GM12878 (cell line): ENCODE data around the gene BMERB1. TPM values are rescaled to one million over a fixed set of nuclear protein-coding genes. Genes with fewer than 3 reads are reported as not detected.

Source experiments
- ATAC-seq: fragments of 200-7000 bp; cut with Tn5 transposase; 3 replicates; pipeline ENCODE4 v1.9.1; 2020; ENCODE audit warnings: mild to moderate bottlenecking, moderate library complexity
- BruUV-seq: library from RNA; stranded (reverse); fragments of 400-500 nt; replicated peaks from 2 replicates; lab custom pipeline; 2021; lab: Mats Ljungman, UMichigan
- CTCF ChIA-PET: fragments of 300-600 bp; sonication (Branson Sonifier 250); formaldehyde crosslinking; extraction: SDS; loops from one replicate; lab custom pipeline; 2021; ENCODE audit warnings: inconsistent platforms; lab: Yijun Ruan, JAX
- POLR2A ChIA-PET: fragments of 350-600 bp; formaldehyde crosslinking; extraction: SDS; loops from one replicate; lab custom pipeline; 2021; ENCODE audit warnings: inconsistent platforms; lab: Charles Lee
- RAD21 ChIA-PET: fragments of 300-600 bp; sonication (Branson Sonifier 250); formaldehyde crosslinking; loops from one replicate; lab custom pipeline; 2023; ENCODE audit warnings: antibody characterized with exemption; ENCODE audit not compliant: unreplicated experiment; lab: Charles Lee
- SMC1A ChIA-PET: fragments of 300-600 bp; sonication (Branson Sonifier 250); formaldehyde crosslinking; loops from one replicate; lab custom pipeline; 2023; ENCODE audit not compliant: unreplicated experiment, uncharacterized antibody; lab: Charles Lee
- DNase-seq: peaks from one replicate; pipeline ENCODE4 v3.0.0-alpha.2; 2011; ENCODE audit warnings: low read depth, low spot score
- FAIRE-seq: peaks from 3 replicates; lab custom pipeline; 2011; peaks lifted over from hg19 to GRCh38; lab: Jason Lieb, UNC
- H2AFZ ChIP-seq: 2 replicates; pipeline ENCODE4 v1.6.0; 2011; ENCODE audit warnings: low read depth, low read length, control low read depth; ENCODE audit not compliant: control insufficient read depth
- H3K27ac ChIP-seq: 2 replicates; pipeline ENCODE4 v1.5.1; 2011; ENCODE audit warnings: control low read depth; ENCODE audit not compliant: control insufficient read depth, insufficient read depth
- H3K27me3 ChIP-seq, 2 experiments: replicated peaks in 1 of 2; 2 replicates each; pipeline versions ENCODE4 v1.6.0 to v1.6.1; 2011; ENCODE audit warnings: low read length in 1 of 2; ENCODE audit not compliant: control insufficient read depth in 2 of 2, insufficient read depth in 2 of 2
- H3K36me3 ChIP-seq, 2 experiments: 2 replicates each; pipeline ENCODE4 v1.5.1; 2011; ENCODE audit warnings: low read length in 1 of 2; ENCODE audit not compliant: control insufficient read depth in 2 of 2, insufficient read depth in 2 of 2
- H3K4me1 ChIP-seq: 2 replicates; pipeline ENCODE4 v1.6.1; 2011; ENCODE audit warnings: mild to moderate bottlenecking, low read length, moderate library complexity, mixed read lengths; ENCODE audit not compliant: control insufficient read depth, insufficient read depth
- H3K4me2 ChIP-seq: 2 replicates; pipeline ENCODE4 v1.6.0; 2011; ENCODE audit warnings: control low read depth; ENCODE audit not compliant: control insufficient read depth, insufficient read depth
- H3K4me3 ChIP-seq: fragments of 200-600 bp; sonication (generic); 2 replicates; pipeline ENCODE4 v1.5.1; 2016
- H3K79me2 ChIP-seq: 2 replicates; pipeline ENCODE4 v1.6.0; 2011; ENCODE audit warnings: low read length; ENCODE audit not compliant: control insufficient read depth, insufficient read depth
- H3K9ac ChIP-seq: 2 replicates; pipeline ENCODE4 v1.8.0; 2011; ENCODE audit warnings: low read length, control low read depth, mixed read lengths; ENCODE audit not compliant: control insufficient read depth, insufficient read depth
- H3K9me3 ChIP-seq: replicated peaks from 3 replicates; pipeline ENCODE4 v1.5.1; 2011; ENCODE audit warnings: mild to moderate bottlenecking, low read length; ENCODE audit not compliant: control insufficient read depth, insufficient read depth
- H4K20me1 ChIP-seq: 2 replicates; pipeline ENCODE4 v1.6.0; 2011; ENCODE audit not compliant: control insufficient read depth, insufficient read depth
- ASH2L ChIP-seq: fragments of 300-600, 200-600 bp; sonication (generic); IDR thresholded peaks from 2 replicates; pipeline ENCODE4 v1.6.1; 2017; ENCODE audit warnings: low read depth, mild to moderate bottlenecking, borderline replicate concordance
- BRCA1 ChIP-seq: IDR thresholded peaks from 2 replicates; pipeline ENCODE4 v1.6.1; 2011; ENCODE audit warnings: low read depth, low read length, improper control_type of control experiment
- CBFB ChIP-seq: IDR thresholded peaks from 2 replicates; pipeline ENCODE4 v1.6.1; 2016; ENCODE audit warnings: antibody characterized with exemption, low read depth
- CEBPB ChIP-seq, 2 experiments: fragments of 150-350 bp in 1 of 2; IDR thresholded peaks; 2 replicates each; pipeline ENCODE4 v1.6.1; 2012 to 2014; ENCODE audit warnings: low read depth in 2 of 2, low read length in 2 of 2, borderline replicate concordance in 1 of 2, inconsistent platforms in 1 of 2
- EGR1 ChIP-seq, 2 experiments: IDR thresholded peaks; 1 replicate in 1 of 2; 2 replicates in 1 of 2; pipeline ENCODE4 v1.6.1; 2011 to 2012; ENCODE audit warnings: low read depth in 2 of 2, low read length in 2 of 2, borderline replicate concordance in 1 of 2, mild to moderate bottlenecking in 1 of 2, moderate library complexity in 1 of 2
- FOXM1 ChIP-seq: IDR thresholded peaks from 2 replicates; pipeline ENCODE4 v1.6.1; 2012; ENCODE audit warnings: low read depth, mild to moderate bottlenecking, inconsistent platforms, low read length, moderate library complexity
- GATAD2B ChIP-seq: fragments of 450-650 bp; conservative IDR thresholded peaks from 2 replicates; pipeline ENCODE4 v1.6.1; 2017; ENCODE audit warnings: low read depth, mild to moderate bottlenecking, moderate library complexity
- HCFC1 ChIP-seq: fragments of 150-350 bp; IDR thresholded peaks from 2 replicates; pipeline ENCODE4 v1.6.1; 2014; ENCODE audit warnings: low read length
- MLLT1 ChIP-seq: fragments of 450-650 bp; IDR thresholded peaks from 2 replicates; pipeline ENCODE4 v1.6.1; 2016; ENCODE audit warnings: mild to moderate bottlenecking
- MTA3 ChIP-seq: IDR thresholded peaks from 2 replicates; pipeline ENCODE4 v1.6.1; 2012; ENCODE audit warnings: low read length, inconsistent platforms, borderline replicate concordance
- NBN ChIP-seq: fragments of 450-650 bp; IDR thresholded peaks from 2 replicates; pipeline ENCODE4 v1.6.1; 2016
- NFIC ChIP-seq: IDR thresholded peaks from 2 replicates; pipeline ENCODE4 v1.6.1; 2012; ENCODE audit warnings: low read depth, mild to moderate bottlenecking, inconsistent platforms, low read length, moderate library complexity
- RFX5 ChIP-seq: IDR thresholded peaks from 2 replicates; pipeline ENCODE4 v1.6.1; 2011; ENCODE audit warnings: low read depth, low read length, improper control_type of control experiment
- SUPT20H ChIP-seq: IDR thresholded peaks from 2 replicates; pipeline ENCODE4 v1.6.1; 2011; ENCODE audit warnings: low read depth, mild to moderate bottlenecking, low read length, moderate library complexity, borderline replicate concordance; ENCODE audit not compliant: control insufficient read depth
- ZNF274 ChIP-seq: IDR thresholded peaks from one replicate; pipeline ENCODE4 v1.8.0; 2011; ENCODE audit not compliant: insufficient read length, insufficient read depth
- WGBS: methylation state at CpG from one replicate; pipeline ENCODE4 v1.1.6; 2016; ENCODE audit warnings: low lambda C conversion rate; ENCODE audit not compliant: insufficient replicate concordance, insufficient coverage; ENCODE audit errors: missing lambda C conversion rate; 5-methylcytosine and 5-hydroxymethylcytosine counted together
- in situ Hi-C: fragments of 300-500 bp; cut with MboI; formaldehyde crosslinking; loops from 9 replicates; pipeline ENCODE4 v1.14.3; 2018; ENCODE audit warnings: mixed read lengths
- intact Hi-C: fragments of 100-400 bp; cut with micrococcal nuclease; formaldehyde crosslinking; loops from one replicate; pipeline ENCODE4 v1.14.2; 2022; ENCODE audit not compliant: unreplicated experiment
- polyA plus RNA-seq, 11 experiments: library from polyadenylated mRNA; depleted of rRNA in 4 of 11; unstranded in 6 of 11; stranded (reverse) in 5 of 11; fragments of >200 nt; fragmentation: Nextera tagmentation in 4 of 11; fragmentation: Illumina TruSeq in 1 of 11; extraction: Ambion mirVana in 4 of 11; extraction: Trizol in 1 of 11; gene quantifications; 1 replicate in 1 of 11; 2 replicates in 10 of 11; pipeline versions ENCODE4 v1.2.1 to v1.2.3, GENCODE V29; 2011 to 2016; ENCODE audit warnings: inconsistent platforms in 2 of 11, missing spikeins in 2 of 11, low read depth in 1 of 11
- total RNA-seq, 4 experiments: library from RNA; depleted of rRNA in 3 of 4; stranded (reverse); fragments of >200 nt in 3 of 4; fragmentation: Illumina TruSeq in 1 of 4; extraction: Trizol in 1 of 4; gene quantifications; 2 replicates each; pipeline versions ENCODE4 v1.2.1 to v1.2.3, GENCODE V29; 2013 to 2021
- TF ChIP-seq, protein P1 (sequence below): fragments of 450-650 bp; conservative IDR thresholded peaks from 2 replicates; pipeline ENCODE4 v1.6.1; 2017; ENCODE audit warnings: mild to moderate bottlenecking, moderate library complexity
- TF ChIP-seq, protein P2 (sequence below): fragments of 450-650 bp; formaldehyde crosslinking; IDR thresholded peaks from 2 replicates; pipeline ENCODE4 v1.4.0; 2022; ENCODE audit warnings: mild to moderate bottlenecking, moderate library complexity
- TF ChIP-seq, protein P3 (sequence below): IDR thresholded peaks from 2 replicates; pipeline ENCODE4 v1.6.1; 2012; ENCODE audit warnings: low read depth, low read length, improper control_type of control experiment

Gene BMERB1
- total and polyA plus RNA-seq, 10 of the 15 experiments (the other 5 are each of a cell fraction or from before 2014, with no cell fraction given): 0.05 to 0.68 (median 0.34) TPM

DNA sequence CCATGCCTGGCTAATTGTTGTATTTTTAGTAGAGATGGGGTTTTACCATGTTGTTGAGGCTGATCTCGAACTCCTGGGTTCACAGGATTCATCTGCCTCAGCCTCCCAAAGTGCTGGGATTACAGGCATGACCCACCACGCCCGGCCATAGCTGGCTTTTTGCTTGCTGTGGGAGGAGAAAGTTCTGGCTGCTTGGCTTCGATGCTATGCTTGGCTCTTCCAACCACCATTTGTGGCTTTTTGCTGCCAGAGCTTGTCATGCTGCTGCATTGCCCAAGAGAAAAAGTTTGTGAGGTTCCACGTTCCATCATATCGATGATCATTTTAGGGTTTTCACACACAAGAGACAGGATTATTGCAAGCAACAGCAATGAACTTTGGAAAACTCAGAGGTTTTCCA is 16.2 kb downstream of the BMERB1 start:
- CTCF ChIA-PET: interaction anchor here (1.9 kb wide), 1 partner anchor 23 kb away, joined by 6 read pairs; no protein-coding TSS in a partner anchor
- no peak overlapping the region for H3K9ac ChIP-seq
- H3K27ac ChIP-seq: no peak overlapping the region
- no peaks in the 10 kb centered on the region for H3K79me2 ChIP-seq
- SMC1A ChIA-PET: no interaction called here
- 59% methylated on average over 6 of the region's 6 CpGs for WGBS
- DNase-seq: no peak
- no peaks in the 10 kb centered on the region for H3K9me3 ChIP-seq
- no peak overlapping the region for H2AFZ ChIP-seq
- no peaks in the 10 kb centered on the region for H3K4me1 ChIP-seq
- RAD21 ChIA-PET: no interaction called here
- no peak overlapping the region for H3K4me3 ChIP-seq
- intact Hi-C loops: no loop called here
- BruUV-seq: no TSS peak
- POLR2A ChIA-PET: no interaction called here
- no peaks in the 10 kb centered on the region for H4K20me1 ChIP-seq
- H3K27me3 ChIP-seq: no peaks in the 10 kb centered on the region
- no peaks in the 10 kb centered on the region for H3K36me3 ChIP-seq
- no peak for FAIRE-seq
- H3K4me2 ChIP-seq: no peak overlapping the region
- ATAC-seq: no peak
- in situ Hi-C loops: no loop called here
- TF ChIP-seq MTA3: no peak
- TF ChIP-seq NFIC: no peak
- no peak for TF ChIP-seq ASH2L
- no peak for TF ChIP-seq CBFB
- TF ChIP-seq CEBPB (IDR thresholded peaks at IDR 0.05; ENCODE audit: borderline replicate concordance in 1 of 2, low read depth in 2 of 2, low read length in 2 of 2): no peak
- TF ChIP-seq BRCA1: no peak
- no peak for TF ChIP-seq HCFC1
- TF ChIP-seq, protein P1, sequence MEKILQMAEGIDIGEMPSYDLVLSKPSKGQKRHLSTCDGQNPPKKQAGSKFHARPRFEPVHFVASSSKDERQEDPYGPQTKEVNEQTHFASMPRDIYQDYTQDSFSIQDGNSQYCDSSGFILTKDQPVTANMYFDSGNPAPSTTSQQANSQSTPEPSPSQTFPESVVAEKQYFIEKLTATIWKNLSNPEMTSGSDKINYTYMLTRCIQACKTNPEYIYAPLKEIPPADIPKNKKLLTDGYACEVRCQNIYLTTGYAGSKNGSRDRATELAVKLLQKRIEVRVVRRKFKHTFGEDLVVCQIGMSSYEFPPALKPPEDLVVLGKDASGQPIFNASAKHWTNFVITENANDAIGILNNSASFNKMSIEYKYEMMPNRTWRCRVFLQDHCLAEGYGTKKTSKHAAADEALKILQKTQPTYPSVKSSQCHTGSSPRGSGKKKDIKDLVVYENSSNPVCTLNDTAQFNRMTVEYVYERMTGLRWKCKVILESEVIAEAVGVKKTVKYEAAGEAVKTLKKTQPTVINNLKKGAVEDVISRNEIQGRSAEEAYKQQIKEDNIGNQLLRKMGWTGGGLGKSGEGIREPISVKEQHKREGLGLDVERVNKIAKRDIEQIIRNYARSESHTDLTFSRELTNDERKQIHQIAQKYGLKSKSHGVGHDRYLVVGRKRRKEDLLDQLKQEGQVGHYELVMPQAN: no peak
- TF ChIP-seq RFX5: no peak
- no peak for TF ChIP-seq MLLT1
- TF ChIP-seq, protein P2, sequence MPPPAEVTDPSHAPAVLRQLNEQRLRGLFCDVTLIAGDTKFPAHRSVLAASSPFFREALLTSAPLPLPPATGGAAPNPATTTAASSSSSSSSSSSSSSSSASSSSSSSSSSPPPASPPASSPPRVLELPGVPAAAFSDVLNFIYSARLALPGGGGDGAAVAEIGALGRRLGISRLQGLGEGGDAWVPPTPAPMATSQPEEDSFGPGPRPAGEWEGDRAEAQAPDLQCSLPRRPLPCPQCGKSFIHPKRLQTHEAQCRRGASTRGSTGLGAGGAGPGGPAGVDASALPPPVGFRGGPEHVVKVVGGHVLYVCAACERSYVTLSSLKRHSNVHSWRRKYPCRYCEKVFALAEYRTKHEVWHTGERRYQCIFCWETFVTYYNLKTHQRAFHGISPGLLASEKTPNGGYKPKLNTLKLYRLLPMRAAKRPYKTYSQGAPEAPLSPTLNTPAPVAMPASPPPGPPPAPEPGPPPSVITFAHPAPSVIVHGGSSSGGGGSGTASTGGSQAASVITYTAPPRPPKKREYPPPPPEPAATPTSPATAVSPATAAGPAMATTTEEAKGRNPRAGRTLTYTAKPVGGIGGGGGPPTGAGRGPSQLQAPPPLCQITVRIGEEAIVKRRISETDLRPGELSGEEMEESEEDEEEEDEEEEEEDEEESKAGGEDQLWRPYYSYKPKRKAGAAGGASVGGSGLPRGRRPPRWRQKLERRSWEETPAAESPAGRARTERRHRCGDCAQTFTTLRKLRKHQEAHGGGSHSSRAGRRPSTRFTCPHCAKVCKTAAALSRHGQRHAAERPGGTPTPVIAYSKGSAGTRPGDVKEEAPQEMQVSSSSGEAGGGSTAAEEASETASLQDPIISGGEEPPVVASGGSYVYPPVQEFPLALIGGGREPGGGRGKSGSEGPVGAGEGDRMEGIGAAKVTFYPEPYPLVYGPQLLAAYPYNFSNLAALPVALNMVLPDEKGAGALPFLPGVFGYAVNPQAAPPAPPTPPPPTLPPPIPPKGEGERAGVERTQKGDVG (CRISPR knock-in tag): no peak
- TF ChIP-seq, protein P3, sequence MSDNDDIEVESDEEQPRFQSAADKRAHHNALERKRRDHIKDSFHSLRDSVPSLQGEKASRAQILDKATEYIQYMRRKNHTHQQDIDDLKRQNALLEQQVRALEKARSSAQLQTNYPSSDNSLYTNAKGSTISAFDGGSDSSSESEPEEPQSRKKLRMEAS: no peak
- TF ChIP-seq ZNF274: no peak
- no peak for TF ChIP-seq NBN
- TF ChIP-seq FOXM1: no peak
- TF ChIP-seq SUPT20H: no peak
- no peak for TF ChIP-seq GATAD2B
- TF ChIP-seq EGR1 (IDR thresholded peaks at IDR 0.05; ENCODE audit: borderline replicate concordance in 1 of 2, low read depth in 2 of 2, low read length in 2 of 2): no peak
